Measurements from ENCODE around the gene FNDC3B. TPM values are rescaled to one million over a fixed set of nuclear protein-coding genes. Genes with fewer than 3 reads are reported as not detected.

The FNDC3B gene
- total and polyA plus RNA-seq, 9 of the 15 experiments (the other 6 are each of a cell fraction or from before 2014, with no cell fraction given), result 7.0 to 35.8 (median 16.2) TPM

DNA sequence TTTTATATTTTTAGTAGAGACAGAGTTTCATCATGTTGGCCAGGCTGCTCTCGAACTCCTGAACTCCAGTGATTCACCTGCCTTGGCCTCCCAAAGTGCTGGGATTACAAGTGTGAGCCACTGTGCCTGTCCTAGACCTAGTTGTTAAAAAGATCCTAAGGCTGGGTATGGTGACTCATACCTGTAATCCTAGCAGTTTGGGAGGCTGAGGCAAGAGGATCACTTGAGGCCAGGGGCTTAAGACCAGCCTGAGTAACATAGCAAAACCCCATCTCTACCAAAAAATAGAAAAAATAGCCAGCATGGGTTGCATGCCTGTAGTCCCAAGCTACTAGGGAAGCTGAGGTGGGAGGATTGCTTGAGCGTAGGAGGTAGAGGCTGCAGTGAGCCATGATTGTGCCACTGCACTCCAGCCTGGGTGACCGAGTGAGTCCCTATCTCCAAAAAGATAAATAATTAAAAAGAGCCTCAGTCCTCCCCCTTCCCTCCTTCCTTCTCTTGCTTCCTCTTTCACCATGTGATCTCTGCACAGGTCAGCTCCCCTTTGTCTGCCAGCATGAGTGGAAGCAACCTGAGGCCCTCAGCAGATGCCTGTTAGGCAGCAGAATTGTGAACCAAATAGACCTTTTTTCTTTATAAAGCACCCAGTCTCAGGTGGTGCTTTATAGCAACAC lies 9.8 kb upstream of the FNDC3B start:
- peak overlapping the region; percentile 56 for H2AFZ ChIP-seq (ENCODE audit: low read depth, low read length)
- no peaks in the 10 kb centered on the region for H4K20me1 ChIP-seq (replicated peaks; ENCODE audit: control insufficient read depth, insufficient read depth, low read length)
- H3K36me3 ChIP-seq (ENCODE audit: control insufficient read depth, insufficient read depth, low read length), result no peaks in the 10 kb centered on the region
- POLR2A ChIA-PET, result interaction anchor here (0.8 to 2.1 kb wide), 2 partner anchors 12 to 219 kb away, joined by 3 to 9 read pairs; no protein-coding TSS in a partner anchor
- FAIRE-seq, result no peak
- intact Hi-C loops (cut with micrococcal nuclease), result no loop called here
- no peak overlapping the region for H3K4me2 ChIP-seq (ENCODE audit: insufficient read depth, low read length)
- DNase-seq (ENCODE audit: extremely low read depth in 1 of 4, low spot score in 3 of 4), result peak in 1 of 4 experiments; percentile 24
- H3K79me2 ChIP-seq (ENCODE audit: control insufficient read depth, insufficient read depth, low read length), result no peaks in the 10 kb centered on the region
- H3K27ac ChIP-seq (ENCODE audit: extremely low read depth, low read depth, low read length), result no peak overlapping the region
- H3K4me3 ChIP-seq, result no peak overlapping the region
- no TSS peak for BruUV-seq (replicated peaks)
- H3K9me3 ChIP-seq (replicated peaks; ENCODE audit: control insufficient read depth, insufficient read depth, low read depth, low read length), result no peaks in the 10 kb centered on the region
- H3K9ac ChIP-seq (ENCODE audit: insufficient read depth in 1 of 2, low read depth in 2 of 2, low read length in 2 of 2), result no peak overlapping the region
- ATAC-seq, result peak; percentile 62
- peaks cover 0 to 14% of the 10 kb centered on the region in 2 experiments; a peak in 3 of 5 replicates for H3K4me1 ChIP-seq (replicated peaks in 1 of 2; ENCODE audit: control insufficient read depth in 2 of 2, insufficient read depth in 2 of 2, low read length in 2 of 2)
- WGBS (ENCODE audit: insufficient coverage, low coverage, missing lambda C conversion rate), result 49% methylated on average over 3 of the region's 3 CpGs
- no peaks in the 10 kb centered on the region for H3K27me3 ChIP-seq (ENCODE audit: control insufficient read depth in 2 of 2, insufficient read depth in 2 of 2, low read length in 2 of 2)
- CTCF ChIA-PET (ENCODE audit: low intra/inter-chr PET ratio), result no interaction called here
- in situ Hi-C loops (cut with MboI), result loop anchor here (5.0 kb wide), 1 partner anchor 52 kb away; no protein-coding TSS in a partner anchor
- no peaks in the 10 kb centered on the region for H3K9me1 ChIP-seq (ENCODE audit: control insufficient read depth, insufficient read depth, low read length)
- peak; percentile 44; the same call in 1 of the 2 replicates for TF ChIP-seq ZNF316 (IDR thresholded peaks at IDR 0.05)
- no peak for TF ChIP-seq BRD9 (IDR thresholded peaks at IDR 0.05; ENCODE audit: low read depth, partially characterized antibody)
- 0 out of 4 replicates have a peak, but pooled peaks of 1 of the 2 experiments have one; percentile 20 for TF ChIP-seq ETV6 (IDR thresholded peaks at IDR 0.05; ENCODE audit: borderline replicate concordance in 1 of 2, low read depth in 2 of 2, low read length in 1 of 2)
- TF ChIP-seq ETV6 (CRISPR knock-in tag; IDR thresholded peaks at IDR 0.05; ENCODE audit: borderline replicate concordance), result no peak
- no peak for TF ChIP-seq RFX7 (CRISPR knock-in tag; IDR thresholded peaks at IDR 0.05)
- TF ChIP-seq NFE2 (IDR thresholded peaks at IDR 0.05; ENCODE audit: low read depth), result 0 out of 2 replicates have a peak, but pooled peaks have one; percentile 4
- TF ChIP-seq GTF2A2 (tag; IDR thresholded peaks at IDR 0.05), result no peak
- peak in 1 of 2 experiments; percentile 74; a peak in 2 of 4 replicates for TF ChIP-seq TRIM24 (IDR thresholded peaks at IDR 0.05)
- TF ChIP-seq TAF15 (IDR thresholded peaks at IDR 0.05; ENCODE audit: low read depth, low read length), result no peak
- TF ChIP-seq, protein P1, sequence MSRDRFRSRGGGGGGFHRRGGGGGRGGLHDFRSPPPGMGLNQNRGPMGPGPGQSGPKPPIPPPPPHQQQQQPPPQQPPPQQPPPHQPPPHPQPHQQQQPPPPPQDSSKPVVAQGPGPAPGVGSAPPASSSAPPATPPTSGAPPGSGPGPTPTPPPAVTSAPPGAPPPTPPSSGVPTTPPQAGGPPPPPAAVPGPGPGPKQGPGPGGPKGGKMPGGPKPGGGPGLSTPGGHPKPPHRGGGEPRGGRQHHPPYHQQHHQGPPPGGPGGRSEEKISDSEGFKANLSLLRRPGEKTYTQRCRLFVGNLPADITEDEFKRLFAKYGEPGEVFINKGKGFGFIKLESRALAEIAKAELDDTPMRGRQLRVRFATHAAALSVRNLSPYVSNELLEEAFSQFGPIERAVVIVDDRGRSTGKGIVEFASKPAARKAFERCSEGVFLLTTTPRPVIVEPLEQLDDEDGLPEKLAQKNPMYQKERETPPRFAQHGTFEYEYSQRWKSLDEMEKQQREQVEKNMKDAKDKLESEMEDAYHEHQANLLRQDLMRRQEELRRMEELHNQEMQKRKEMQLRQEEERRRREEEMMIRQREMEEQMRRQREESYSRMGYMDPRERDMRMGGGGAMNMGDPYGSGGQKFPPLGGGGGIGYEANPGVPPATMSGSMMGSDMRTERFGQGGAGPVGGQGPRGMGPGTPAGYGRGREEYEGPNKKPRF (IDR thresholded peaks at IDR 0.05; ENCODE audit: low read depth, low read length), result no peak
- TF ChIP-seq SOX6 (IDR thresholded peaks at IDR 0.05), result peak; percentile 24; the same call in 1 of the 2 replicates
- TF ChIP-seq ETV1 (tag; conservative IDR thresholded peaks at IDR 0.05; ENCODE audit: low read depth), result no peak
- no peak for TF ChIP-seq NR2C1 (IDR thresholded peaks at IDR 0.05)
- no peak for TF ChIP-seq NR2C1 (tag; IDR thresholded peaks at IDR 0.05)
- TF ChIP-seq, protein P2, sequence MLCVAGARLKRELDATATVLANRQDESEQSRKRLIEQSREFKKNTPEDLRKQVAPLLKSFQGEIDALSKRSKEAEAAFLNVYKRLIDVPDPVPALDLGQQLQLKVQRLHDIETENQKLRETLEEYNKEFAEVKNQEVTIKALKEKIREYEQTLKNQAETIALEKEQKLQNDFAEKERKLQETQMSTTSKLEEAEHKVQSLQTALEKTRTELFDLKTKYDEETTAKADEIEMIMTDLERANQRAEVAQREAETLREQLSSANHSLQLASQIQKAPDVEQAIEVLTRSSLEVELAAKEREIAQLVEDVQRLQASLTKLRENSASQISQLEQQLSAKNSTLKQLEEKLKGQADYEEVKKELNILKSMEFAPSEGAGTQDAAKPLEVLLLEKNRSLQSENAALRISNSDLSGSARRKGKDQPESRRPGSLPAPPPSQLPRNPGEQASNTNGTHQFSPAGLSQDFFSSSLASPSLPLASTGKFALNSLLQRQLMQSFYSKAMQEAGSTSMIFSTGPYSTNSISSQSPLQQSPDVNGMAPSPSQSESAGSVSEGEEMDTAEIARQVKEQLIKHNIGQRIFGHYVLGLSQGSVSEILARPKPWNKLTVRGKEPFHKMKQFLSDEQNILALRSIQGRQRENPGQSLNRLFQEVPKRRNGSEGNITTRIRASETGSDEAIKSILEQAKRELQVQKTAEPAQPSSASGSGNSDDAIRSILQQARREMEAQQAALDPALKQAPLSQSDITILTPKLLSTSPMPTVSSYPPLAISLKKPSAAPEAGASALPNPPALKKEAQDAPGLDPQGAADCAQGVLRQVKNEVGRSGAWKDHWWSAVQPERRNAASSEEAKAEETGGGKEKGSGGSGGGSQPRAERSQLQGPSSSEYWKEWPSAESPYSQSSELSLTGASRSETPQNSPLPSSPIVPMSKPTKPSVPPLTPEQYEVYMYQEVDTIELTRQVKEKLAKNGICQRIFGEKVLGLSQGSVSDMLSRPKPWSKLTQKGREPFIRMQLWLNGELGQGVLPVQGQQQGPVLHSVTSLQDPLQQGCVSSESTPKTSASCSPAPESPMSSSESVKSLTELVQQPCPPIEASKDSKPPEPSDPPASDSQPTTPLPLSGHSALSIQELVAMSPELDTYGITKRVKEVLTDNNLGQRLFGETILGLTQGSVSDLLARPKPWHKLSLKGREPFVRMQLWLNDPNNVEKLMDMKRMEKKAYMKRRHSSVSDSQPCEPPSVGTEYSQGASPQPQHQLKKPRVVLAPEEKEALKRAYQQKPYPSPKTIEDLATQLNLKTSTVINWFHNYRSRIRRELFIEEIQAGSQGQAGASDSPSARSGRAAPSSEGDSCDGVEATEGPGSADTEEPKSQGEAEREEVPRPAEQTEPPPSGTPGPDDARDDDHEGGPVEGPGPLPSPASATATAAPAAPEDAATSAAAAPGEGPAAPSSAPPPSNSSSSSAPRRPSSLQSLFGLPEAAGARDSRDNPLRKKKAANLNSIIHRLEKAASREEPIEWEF (CRISPR knock-in tag; IDR thresholded peaks at IDR 0.05), result no peak
- no peak for TF ChIP-seq BDP1 (IDR thresholded peaks at IDR 0.05; ENCODE audit: insufficient read depth, insufficient read length)
- no peak for TF ChIP-seq ELF1 (tag; IDR thresholded peaks at IDR 0.05)
